HG02840 (cell line): ENCODE data around the gene INTS11.
"Not testable (repeated sequence)": the region's sequence is repeated elsewhere in the genome, so short reads cannot be mapped to it uniquely, and the experiment has no call there.

ENCODE experiments used
- ATAC-seq: cut with Tn5 transposase; IDR thresholded peaks from one replicate; pipeline ENCODE4 v1.9.1; 2021; ENCODE audit warnings: mild to moderate bottlenecking, moderate library complexity, moderate number of reproducible peaks; ENCODE audit not compliant: unreplicated experiment, low FRiP score

INTS11 gene

DNA sequence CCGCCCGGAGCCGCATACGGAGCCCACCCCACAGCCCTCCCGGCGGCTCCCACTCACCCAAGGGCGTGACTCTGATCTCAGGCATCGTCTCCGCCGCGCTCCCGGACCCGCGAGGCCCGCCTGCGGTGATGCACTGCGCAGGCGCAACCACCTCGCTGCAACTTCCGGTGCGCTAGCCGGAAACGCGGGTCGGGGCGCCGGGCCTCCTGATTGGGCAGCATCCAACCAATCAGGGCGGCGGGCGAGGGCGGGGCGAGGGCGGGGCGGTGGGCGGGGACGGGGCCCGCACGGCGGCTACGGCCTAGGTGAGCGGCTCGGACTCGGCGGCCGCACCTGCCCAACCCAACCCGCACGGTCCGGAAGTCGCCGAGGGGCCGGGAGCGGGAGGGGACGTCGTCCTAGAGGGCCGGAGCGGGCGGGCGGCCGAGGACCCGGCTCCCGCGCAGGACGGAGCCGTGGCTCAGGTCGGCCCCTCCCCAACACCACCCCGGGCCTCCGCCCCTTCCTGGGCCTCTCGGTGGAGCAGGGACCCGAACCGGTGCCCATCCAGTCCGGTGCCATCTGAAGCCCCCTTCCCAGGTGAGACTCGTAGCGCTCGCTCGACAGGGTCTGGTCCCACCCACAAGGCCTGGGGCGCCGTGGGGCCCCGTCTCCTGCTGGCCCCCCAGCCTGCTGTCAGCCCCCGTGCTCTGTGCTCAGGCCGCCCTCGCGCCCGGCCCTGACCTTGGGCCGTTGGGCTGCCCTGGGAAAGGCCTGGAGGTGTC, at the start of gene INTS11, which contains the start of gene CPTP:
Gene INTS11 (minus strand): TSS at position 137 of the 764 bp plus-strand sequence. CDS start 52 bp downstream, at position 85.
Gene CPTP (plus strand): TSS at position 279 of the 764 bp plus-strand sequence. CDS start 2,109 bp downstream, outside the sequence.
- ATAC-seq: peak; percentile 74

GRCh38 chr1:1373815-1374588, 49.5 kb upstream of the INTS11 start:
- no peak for ATAC-seq

GRCh38 chr1:1373051-1373814, 48.8 kb upstream of the INTS11 start:
- ATAC-seq: no peak

DNA sequence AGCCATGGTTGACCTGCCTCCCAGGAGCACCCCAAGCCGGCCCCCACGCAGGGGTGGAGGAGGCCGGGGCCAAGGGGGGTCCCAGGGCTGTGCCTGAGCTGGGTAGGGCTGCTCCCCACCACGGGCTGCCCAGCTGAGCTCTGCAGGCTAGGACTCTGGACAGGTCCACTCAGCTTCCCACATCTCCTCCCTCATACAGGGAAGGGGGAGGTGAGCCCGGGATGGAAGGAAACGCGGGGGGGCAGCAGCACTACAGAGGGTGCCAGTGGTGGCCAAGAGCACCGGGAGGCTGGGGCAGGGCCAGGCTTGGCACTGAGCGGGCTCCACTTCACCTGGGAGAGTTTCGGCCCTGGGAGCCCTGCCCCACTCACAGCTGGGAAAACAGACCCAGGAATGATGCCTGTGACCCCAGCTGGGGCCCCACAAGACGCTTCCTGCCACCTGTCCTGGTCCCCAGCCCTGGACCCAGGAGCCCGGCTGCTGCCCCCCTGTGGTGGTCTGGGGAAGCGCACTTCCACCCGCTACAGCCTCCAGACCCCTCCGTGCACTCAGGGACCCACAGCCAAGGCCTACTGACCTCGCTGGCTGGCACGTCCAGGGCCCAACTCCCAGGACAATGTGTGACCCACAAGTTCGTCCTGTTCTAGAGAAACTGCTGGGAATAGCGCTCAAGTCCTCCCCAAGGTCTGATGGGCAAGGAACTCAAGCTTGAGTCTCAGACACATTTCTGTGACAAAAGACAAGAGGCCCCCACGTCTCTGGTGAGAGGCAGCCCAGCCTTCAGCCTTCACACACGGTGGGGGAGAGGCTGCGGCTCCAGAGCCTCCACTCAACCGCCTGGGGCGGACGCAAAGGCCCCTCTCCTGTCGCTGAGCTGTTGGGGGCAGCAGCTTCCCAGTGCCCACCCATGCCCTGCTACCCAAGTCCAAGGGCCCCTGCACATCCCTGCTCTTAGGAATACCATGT, 47.6 kb upstream of the INTS11 start:
- ATAC-seq: no peak

DNA sequence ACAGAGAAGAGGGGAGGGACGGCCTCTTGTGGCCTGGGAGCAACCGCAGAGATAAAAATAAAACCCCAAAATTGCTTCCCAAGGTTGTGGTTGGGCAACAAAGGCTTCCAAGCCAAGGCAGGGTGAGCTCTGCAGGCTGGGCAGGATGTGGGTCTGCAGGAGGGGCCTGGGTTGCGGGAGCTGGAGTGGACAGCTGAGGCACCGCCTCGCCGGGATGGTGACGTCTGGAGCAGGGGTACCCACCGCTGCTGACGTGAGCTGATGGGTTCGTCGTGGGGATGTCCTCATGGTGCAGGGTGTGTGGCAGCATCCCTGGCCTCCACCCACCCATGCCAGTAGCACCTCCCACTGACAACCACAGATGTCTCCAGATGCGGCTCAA, 46.9 kb upstream of the INTS11 start:
- ATAC-seq: no peak

GRCh38 chr1:1370771-1371300, 46.4 kb upstream of the INTS11 start:
- no peak for ATAC-seq

- not testable (repeated sequence) for ATAC-seq
These were observed 45.6 kb upstream of the INTS11 start for GRCh38 chr1:1370094-1370493.

- no peak for ATAC-seq
These were observed 42.9 kb upstream of the INTS11 start for GRCh38 chr1:1367315-1367714.

GRCh38 chr1:1366699-1367066, 42.2 kb upstream of the INTS11 start:
- no peak for ATAC-seq

DNA sequence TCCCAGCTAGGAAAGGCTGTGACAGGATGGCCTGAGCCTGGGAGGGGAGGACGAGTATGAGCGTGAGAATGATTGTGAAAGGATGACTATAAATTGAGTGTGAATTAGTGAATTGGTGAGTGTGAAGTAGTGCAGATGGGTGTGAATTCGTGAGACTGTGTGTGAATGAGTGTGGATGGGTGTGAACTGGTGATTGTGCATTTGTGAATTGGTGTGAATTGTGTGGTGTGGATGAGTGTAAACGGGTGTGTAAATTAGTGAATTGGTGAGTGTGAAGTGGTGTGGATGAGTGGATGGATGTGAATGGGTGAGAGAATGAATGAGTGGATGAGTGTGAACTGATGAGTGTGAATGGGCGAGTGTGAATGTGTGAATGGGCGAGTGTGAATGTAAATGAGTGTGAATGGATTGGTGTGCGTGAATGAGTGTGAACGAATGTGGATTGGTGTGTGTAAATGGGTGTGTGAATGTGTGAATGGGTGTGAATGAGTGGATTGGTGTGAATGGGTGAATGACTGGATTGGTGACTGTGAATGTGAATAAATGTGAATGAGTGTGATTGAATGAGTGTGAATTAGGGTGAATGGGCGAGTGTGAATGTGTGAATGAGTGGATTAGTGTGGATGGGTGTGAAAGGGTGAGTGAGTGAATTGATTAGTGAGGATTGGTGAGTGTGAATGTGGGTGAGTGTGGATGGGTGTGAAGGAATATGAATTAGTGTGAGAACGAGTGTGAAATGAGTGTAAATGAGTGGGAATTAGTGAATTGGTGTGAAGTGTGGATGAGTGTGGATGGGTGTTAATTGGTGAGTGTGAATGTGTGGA, 41.6 kb upstream of the INTS11 start:
- no peak for ATAC-seq

- no peak for ATAC-seq
These were observed 39.8 kb upstream of the INTS11 start for GRCh38 chr1:1364266-1364665.

- no peak for ATAC-seq
These were observed 37.5 kb upstream of the INTS11 start for GRCh38 chr1:1361982-1362423.

- no peak for ATAC-seq
These were observed 36.9 kb upstream of the INTS11 start for GRCh38 chr1:1361233-1361981.

DNA sequence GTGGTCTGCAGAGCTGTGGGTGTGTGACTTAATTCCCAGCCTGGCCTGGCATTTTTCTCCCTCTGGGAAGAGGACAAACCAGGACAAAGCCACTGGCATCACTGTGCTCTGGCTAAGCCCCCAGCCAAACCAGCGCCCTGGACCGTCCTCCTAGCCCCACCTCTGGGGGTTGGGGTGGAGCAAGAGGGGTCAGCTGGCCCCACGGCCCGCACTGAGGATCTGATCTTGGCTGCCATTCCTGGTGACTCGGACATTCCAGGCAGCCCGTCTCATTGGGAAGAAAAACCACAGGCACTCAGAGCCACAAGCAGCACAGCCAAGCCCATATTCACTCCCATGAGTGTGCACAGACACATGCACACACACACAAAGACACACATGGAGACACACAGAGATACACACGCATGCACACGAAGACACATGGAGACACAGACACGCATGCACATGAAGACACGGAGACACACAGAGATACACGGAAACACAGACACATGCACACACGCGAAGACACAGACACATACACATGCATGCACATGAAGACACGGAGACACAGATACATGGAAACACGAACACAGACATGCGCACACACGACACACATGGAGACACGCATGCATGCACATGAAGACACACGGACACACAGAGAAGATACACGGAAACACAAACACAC, 36.2 kb upstream of the INTS11 start:
- no peak for ATAC-seq

DNA sequence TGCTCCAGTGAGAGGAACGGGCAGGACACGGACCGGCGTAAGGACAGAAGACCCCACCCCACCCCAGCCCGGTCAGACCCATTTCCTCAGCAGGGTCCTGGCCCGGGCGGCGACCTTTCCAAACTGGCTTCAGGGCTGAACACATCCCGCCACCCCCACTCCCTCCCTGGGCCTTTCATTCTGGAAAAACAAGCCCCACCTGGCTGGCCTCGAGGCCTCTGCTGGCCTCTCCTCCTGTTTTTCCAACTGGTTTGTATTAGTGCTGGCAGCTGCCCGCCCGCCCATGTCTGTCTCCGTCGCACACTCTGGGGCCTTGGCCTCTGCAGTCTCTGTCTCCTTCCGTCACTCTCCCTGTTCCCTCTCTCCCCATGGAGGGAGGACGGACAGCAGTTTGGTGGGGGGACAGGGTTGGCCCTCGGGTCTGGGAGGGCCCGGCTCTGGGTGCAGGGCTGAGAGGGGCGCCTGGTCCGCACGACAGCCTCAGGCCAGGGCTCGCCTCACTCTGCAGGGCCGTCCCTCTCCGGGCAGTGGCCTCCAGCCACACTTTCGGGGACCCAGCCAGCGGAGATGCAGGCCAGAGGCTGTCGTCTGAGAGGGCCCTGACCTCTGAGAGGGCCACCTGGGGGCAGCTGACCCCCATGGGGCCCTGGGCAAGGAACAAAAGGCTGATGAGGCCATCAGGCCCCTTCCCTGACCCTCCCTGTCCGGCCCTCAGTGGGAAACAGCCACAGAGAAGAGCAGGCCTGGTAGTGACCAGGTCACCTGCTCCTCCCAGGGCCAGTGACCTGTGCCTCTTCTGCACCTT, 35.4 kb upstream of the INTS11 start:
- ATAC-seq: no peak

GRCh38 chr1:1359308-1359663, 34.8 kb upstream of the INTS11 start:
- no peak for ATAC-seq
